GM13977 (cell line): Measurements from ENCODE around the gene DNAH17.

Source experiments
- DNase-seq: peaks from one replicate; pipeline ENCODE4 v3.0.0; 2012; ENCODE audit warnings: low spot score
- in situ Hi-C: fragments of 300-500 bp; cut with MboI; formaldehyde crosslinking; loops from one replicate; pipeline ENCODE4 v1.12.0; 2022; ENCODE audit warnings: low sequenced_read_pairs, low pct_unique_long_range_greater_than_20kb, mixed read lengths, inconsistent platforms; ENCODE audit not compliant: unreplicated experiment
- TF ChIP-seq, protein P1 (sequence below): IDR thresholded peaks from 2 replicates; pipeline ENCODE4 v1.5.1; 2012; ENCODE audit warnings: mild to moderate bottlenecking, control low read depth; ENCODE audit not compliant: insufficient read depth; ENCODE audit errors: extremely low read depth, missing control alignments

Gene DNAH17

DNA sequence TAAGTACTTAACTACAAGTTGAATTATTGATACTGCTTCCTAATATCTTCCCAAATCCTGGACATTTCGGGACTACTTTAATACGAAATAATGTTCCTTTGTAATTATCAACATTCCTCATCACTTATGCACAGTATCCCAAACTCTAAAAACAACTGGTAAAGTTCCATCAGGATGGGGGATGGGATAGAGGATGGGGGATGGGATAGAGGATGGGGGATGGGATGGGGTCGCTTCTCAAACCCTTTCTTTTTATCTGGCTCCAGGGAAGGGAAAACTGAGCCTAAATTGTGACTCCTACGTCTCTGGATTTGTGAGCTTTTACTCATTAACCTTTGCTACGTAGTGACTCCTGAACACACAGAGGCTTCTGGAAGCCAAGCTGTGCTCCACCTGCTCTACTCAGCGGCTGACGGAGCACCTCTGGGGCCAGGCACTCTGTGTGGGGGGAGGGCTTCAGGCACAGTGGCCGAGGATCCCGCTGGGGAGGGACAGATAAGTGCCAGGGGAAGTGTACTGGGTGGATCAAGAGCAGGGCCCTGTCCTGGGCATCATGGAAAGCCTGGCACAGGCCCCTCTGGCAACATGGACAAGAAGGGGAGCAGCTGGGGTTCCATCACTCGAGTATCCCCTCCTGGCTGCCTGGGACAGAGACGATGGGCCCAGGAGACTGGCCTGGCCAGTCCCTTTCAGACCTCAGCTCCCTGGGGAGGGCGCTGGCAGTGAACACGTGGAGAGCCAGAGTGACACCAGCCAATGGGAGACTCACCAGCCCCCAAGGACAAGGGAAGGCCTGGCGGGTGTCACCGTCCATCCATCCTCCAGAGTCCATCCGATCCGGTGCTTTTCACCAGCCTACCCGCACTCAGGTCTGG is 142.5 kb downstream of the DNAH17 start:
- no peak for DNase-seq
- TF ChIP-seq, protein P1, sequence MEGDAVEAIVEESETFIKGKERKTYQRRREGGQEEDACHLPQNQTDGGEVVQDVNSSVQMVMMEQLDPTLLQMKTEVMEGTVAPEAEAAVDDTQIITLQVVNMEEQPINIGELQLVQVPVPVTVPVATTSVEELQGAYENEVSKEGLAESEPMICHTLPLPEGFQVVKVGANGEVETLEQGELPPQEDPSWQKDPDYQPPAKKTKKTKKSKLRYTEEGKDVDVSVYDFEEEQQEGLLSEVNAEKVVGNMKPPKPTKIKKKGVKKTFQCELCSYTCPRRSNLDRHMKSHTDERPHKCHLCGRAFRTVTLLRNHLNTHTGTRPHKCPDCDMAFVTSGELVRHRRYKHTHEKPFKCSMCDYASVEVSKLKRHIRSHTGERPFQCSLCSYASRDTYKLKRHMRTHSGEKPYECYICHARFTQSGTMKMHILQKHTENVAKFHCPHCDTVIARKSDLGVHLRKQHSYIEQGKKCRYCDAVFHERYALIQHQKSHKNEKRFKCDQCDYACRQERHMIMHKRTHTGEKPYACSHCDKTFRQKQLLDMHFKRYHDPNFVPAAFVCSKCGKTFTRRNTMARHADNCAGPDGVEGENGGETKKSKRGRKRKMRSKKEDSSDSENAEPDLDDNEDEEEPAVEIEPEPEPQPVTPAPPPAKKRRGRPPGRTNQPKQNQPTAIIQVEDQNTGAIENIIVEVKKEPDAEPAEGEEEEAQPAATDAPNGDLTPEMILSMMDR, result no peak
- in situ Hi-C loops, result no loop called here

DNA sequence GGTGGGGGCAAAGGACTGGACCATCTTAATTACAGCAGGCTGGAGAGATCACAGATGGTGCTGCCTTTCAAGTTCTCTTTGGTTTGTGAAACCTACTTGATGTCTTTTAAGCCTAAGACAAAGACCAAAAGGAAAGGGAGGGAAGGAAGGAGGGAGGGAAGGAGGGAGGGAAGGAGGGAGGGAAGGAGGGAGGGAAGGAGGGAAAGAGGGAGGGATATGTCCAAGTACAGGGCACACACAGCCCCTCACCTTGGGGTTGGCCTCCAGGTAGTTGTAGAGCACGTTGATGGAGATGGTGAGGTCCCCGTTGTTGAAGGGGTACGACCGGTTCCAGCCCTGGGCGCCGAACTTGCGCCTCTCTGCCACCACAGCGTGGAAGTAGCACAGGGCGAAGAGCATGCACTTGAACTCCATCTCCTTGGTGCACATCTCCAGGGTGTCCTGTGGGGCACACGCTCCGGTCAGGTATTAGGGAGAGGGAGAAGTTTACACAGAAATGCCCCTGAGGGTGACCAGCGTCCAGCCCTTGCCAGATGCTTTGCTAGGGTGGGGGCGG is 143.3 kb downstream of the DNAH17 start:
- in situ Hi-C loops, result no loop called here
- TF ChIP-seq, protein P1, result no peak
- no peak for DNase-seq

DNA sequence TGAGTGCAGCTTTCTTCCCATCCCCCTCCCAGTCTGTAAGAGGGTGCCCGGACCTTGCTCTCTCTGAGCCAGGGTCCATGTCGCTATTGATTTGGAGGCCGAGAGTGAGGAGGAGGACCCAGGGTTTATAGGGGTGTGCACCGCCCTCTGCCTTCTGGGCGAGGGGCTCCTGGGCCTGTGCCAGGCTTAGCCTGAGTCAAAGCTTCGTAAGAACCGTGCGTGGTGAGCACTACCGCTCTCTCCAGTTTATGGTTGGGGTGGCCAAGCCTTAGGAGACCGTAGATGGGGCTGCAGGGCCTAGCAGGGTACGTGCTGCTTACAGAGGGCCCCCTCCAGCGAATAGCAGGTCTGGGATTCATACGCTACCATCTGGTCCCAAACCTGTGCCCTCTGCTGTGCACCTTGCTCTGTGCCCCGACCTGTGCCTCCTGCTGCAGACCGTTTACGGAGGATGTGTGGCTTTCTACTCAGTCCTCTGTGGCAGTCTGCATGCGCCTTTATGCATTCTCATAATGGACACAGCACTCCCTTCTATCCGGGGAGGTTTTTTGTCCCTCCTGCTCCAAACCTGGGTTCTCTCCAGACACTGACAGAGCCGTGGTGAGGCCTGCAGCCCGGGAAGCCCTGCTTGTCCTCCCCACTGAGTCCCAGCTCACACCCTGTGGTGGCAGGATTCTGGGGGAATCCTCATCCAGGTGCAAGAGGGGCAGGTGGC is 144.0 kb downstream of the DNAH17 start:
- DNase-seq, result no peak
- in situ Hi-C loops, result no loop called here
- TF ChIP-seq, protein P1, result no peak

DNA sequence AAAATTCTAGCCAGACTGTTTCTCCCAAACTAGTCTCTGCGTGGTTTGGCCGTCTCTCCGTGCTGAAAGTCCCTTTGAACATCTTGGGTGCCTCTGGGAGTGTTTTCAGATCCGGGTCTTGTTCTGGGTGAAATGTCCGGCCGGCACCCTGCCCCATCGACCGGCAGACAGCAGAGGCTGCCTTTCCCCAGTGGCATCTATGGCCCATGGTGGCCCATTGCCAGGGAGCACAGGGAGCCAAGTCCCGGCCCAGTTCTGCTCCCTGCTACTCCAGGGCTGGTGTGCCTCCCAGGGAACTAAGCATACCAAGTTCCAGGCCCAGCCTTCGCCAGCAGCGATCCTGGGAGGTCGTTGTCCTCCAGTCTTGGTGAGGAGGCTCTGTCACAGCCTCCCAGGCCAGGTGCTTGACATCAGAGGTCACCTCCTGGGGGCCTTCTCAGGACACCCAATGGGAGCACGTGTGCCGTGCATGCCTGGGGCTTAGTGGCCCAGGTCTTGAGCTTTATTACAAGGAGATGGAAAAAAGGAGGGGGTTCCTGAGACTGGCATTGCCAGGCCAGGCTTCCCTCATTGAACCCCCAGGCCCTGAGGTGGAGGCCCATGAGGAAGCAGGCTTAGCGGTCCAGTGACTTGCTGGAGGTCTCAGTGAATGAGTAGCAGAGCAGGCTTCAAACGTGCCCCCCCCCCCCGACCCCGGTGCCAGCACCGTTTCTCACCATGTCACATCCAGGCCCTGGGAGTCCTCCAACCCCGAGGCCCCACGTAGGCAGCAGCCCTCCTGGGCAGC is 144.8 kb downstream of the DNAH17 start:
- in situ Hi-C loops, result no loop called here
- TF ChIP-seq, protein P1, result no peak
- DNase-seq, result no peak

DNA sequence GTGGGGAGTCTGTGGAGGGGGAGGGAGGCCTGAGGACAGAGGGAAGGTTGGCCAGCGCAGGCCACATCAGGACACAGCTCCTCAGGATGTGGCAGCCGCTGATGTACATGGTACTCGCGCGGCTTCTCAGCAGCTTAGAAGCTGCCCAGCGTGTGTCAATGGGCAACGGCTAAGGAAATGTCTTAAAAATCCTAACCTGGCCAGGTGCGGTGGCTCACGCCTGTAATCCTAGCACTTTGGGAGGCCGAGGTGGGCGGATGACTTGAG is 145.6 kb downstream of the DNAH17 start:
- DNase-seq, result no peak
- TF ChIP-seq, protein P1, result no peak
- in situ Hi-C loops, result no loop called here
